WI38 (cell line): ENCODE results near the gene MARS1.

Experiments
- H3K4me3 ChIP-seq: 2 replicates; pipeline ENCODE4 v1.5.1; 2011; ENCODE audit warnings: low read depth, mild to moderate bottlenecking, control low read depth, low read length
- CTCF ChIP-seq: IDR thresholded peaks from 2 replicates; pipeline ENCODE4 v1.5.1; 2012; ENCODE audit warnings: low read depth, mild to moderate bottlenecking, control low read depth, low read length

MARS1 gene

GRCh38 chr12:57528831-57529555 is 41.1 kb downstream of the MARS1 start:
- H3K4me3 ChIP-seq: no peak overlapping the region

GRCh38 chr12:57529831-57530230 is 42.0 kb downstream of the MARS1 start:
- no peak overlapping the region for H3K4me3 ChIP-seq
- TF ChIP-seq CTCF: no peak

More at GRCh38 chr12:57528831-57529555, 41.1 kb downstream of the MARS1 start:
- TF ChIP-seq CTCF: no peak

- TF ChIP-seq CTCF: no peak
- no peak overlapping the region for H3K4me3 ChIP-seq
Observed at GRCh38 chr12:57530396-57531142, 42.7 kb downstream of the MARS1 start.

GRCh38 chr12:57531836-57532235 is 44.0 kb downstream of the MARS1 start:
- H3K4me3 ChIP-seq: no peak overlapping the region
- TF ChIP-seq CTCF: no peak

- TF ChIP-seq CTCF: no peak
- no peak overlapping the region for H3K4me3 ChIP-seq
Observed at GRCh38 chr12:57533108-57533507, 45.2 kb downstream of the MARS1 start.

GRCh38 chr12:57534250-57534649 is 46.4 kb downstream of the MARS1 start:
- H3K4me3 ChIP-seq: no peak overlapping the region
- no peak for TF ChIP-seq CTCF

- H3K4me3 ChIP-seq: no peak overlapping the region
- TF ChIP-seq CTCF: no peak
Observed at GRCh38 chr12:57534991-57535543, 47.2 kb downstream of the MARS1 start.
